ENCODE data around the gene BRICD5.

BRICD5 gene

DNA sequence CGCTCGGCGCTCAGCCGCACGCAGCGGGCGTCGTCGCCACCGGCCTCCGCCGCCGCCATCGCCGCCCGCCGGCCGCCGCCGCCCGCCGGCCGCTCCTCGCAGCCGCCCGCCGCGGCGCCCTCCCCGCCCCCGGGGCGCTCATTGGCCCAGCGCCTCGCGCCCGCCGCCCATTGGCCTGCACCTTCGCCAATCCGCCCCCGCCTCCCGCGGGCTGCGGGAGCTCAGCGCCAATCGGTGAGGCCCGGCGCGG is 4.0 kb upstream of the BRICD5 start, which contains the start of gene PGP:
Gene PGP (minus strand): TSS at position 122 of the 250 bp plus-strand sequence. CDS start 63 bp downstream, at position 59.
- TF ChIP-seq, protein P1, sequence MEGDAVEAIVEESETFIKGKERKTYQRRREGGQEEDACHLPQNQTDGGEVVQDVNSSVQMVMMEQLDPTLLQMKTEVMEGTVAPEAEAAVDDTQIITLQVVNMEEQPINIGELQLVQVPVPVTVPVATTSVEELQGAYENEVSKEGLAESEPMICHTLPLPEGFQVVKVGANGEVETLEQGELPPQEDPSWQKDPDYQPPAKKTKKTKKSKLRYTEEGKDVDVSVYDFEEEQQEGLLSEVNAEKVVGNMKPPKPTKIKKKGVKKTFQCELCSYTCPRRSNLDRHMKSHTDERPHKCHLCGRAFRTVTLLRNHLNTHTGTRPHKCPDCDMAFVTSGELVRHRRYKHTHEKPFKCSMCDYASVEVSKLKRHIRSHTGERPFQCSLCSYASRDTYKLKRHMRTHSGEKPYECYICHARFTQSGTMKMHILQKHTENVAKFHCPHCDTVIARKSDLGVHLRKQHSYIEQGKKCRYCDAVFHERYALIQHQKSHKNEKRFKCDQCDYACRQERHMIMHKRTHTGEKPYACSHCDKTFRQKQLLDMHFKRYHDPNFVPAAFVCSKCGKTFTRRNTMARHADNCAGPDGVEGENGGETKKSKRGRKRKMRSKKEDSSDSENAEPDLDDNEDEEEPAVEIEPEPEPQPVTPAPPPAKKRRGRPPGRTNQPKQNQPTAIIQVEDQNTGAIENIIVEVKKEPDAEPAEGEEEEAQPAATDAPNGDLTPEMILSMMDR (IDR thresholded peaks at IDR 0.05; ENCODE audit: low read depth, low read length) = no peak
- H3K9me3 ChIP-seq (ENCODE audit: severe bottlenecking) = no peaks in the 10 kb centered on the region
- DNase-seq = no peak
- H3K27me3 ChIP-seq (ENCODE audit: insufficient read depth, low read depth, severe bottlenecking) = no peaks in the 10 kb centered on the region
- peak within 1 kb of the TSS; percentile 96 for H3K27ac ChIP-seq
- H3K36me3 ChIP-seq = peaks cover 33% of the 10 kb centered on the region
- peak within 1 kb of the TSS; percentile 77 for H3K4me3 ChIP-seq (ENCODE audit: low read depth, low read length)

DNA sequence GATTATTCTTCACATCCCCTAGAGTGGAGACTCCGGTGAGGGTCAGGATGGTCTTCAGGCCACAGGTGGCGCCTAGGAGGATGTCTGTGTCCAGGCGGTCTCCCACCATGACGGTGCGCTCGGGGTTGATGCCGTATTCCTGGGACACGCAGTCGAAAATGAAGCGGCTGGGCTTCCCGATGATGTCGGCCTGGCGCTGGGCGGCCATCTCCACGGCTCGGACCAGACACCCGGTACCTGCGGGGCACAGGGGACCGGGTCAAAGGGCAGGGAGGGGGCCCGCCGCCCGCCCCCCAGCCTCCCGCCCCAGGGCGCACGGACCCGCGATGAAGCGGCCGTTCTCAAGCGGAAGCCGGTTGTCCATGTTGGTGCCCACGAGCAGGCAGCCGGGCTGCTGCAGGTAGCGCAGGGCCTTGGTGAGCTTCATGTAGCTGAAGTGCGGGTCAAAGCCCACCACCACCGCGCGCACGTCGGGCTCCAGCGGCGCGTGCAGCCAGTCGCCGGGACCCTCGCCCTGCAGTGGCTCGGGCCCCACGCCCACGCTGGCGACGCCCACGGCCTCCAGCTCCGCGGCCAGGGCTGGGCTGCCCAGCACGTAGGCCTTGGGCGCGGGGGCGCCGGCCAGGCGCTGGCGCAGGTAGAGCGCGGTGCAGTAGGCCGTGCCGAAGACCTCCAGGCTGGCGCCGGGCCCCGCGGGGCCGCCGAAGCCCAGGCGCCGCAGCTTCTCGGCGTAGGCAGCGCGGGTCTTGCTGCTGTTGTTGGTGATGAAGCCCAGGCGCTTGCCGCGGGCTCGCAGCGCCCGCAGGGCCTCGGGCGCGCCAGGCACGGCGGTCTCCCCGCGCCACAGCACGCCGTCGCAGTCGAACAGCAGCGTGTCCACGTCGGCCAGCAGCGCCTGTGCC is 3.4 kb upstream of the BRICD5 start:
- Histone ChIP-seq H3K9me3 (ENCODE audit: severe bottlenecking) (no peaks in the 10 kb centered on the region), H3K4me3 (ENCODE audit: low read depth, low read length) (peak overlapping the region; percentile 73), H3K27ac (peak overlapping the region; percentile 93), H3K36me3 (peaks cover 39% of the 10 kb centered on the region), H3K27me3 (ENCODE audit: insufficient read depth, low read depth, severe bottlenecking) (no peaks in the 10 kb centered on the region)
- DNase-seq = no peak
- TF ChIP-seq, protein P1 (IDR thresholded peaks at IDR 0.05; ENCODE audit: low read depth, low read length) = 0 out of 2 replicates have a peak, but pooled peaks have one; percentile 5

DNA sequence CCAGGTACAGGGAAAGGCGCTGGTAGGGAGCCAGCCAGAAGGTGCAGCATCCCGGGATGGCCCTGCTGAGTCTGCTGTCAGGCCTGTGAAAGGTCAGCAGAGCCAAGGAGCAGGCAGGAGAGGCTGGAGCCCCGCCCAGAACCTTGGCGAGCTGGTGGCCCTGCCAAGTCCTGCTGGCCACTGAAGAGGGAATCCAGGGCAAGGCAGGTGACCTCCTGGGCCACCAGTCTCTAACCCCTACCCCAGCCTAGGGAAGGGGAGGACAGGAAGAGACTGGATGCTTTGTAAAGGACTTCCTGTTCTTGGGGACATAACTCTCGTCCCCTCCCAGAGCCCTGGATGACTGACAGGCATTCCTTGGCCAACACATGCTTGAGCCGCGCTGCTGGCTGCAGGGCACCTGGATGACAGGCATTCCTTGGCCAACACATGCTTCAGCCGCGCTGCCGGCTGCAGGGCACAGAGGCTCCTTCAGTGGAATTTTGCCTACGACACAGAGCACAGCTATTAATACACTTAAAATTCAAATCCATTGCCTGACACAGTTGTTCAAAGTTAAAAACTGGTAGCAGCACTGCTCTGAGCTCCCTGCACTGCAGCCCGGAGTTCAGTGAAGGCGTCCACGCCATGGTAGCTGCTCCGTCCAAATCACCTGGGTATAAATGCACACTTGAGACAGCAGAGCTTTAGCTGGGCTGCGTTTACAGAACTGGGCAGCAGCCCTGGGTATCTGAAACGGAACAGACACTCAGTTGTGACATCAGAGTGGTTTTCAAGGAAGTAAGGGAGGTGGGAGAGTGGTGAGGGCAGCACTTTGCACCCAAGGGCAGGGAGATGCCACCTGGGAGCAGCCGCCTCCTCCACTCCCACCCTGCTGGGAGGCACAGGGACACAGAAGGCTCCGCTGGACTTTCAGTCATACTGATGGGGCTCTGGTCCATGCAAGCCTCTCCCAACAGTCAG is 2.0 kb upstream of the BRICD5 start:
- H3K27me3 ChIP-seq (ENCODE audit: insufficient read depth, low read depth, severe bottlenecking) = no peaks in the 10 kb centered on the region
- peaks cover 53% of the 10 kb centered on the region for H3K36me3 ChIP-seq

DNA sequence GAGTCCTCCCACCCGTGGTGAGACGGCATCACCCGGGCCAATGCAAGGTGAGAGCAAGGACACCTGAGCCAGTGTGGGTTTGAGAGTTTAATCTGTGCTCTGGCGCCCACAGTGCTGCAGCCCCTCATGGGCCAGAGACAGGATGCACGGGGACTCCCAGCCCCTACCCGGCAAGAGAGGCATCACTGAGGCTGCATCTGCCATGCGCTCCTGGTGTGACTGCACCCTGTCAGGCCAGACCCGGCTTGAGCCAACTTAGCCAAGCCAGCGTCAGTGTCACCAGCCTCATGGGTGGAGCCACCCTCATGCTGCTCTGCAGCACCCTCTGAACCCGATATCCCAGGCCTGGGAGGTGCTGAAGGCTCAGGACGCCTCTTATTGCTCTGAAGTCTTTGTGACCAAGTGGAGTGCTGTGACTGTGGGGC is 1.3 kb upstream of the BRICD5 start:
- Histone ChIP-seq H3K9me3 (ENCODE audit: severe bottlenecking) (no peaks in the 10 kb centered on the region), H3K27ac (peak overlapping the region; percentile 93), H3K4me3 (ENCODE audit: low read depth, low read length) (no peak overlapping the region), H3K36me3 (peaks cover 60% of the 10 kb centered on the region), H3K27me3 (ENCODE audit: insufficient read depth, low read depth, severe bottlenecking) (no peaks in the 10 kb centered on the region)
- DNase-seq = no peak
- TF ChIP-seq, protein P1 (IDR thresholded peaks at IDR 0.05; ENCODE audit: low read depth, low read length) = no peak

More for the DNA sequence above, 2.0 kb upstream of the BRICD5 start:
- Histone ChIP-seq H3K9me3 (ENCODE audit: severe bottlenecking) (no peaks in the 10 kb centered on the region), H3K27ac (peak overlapping the region; percentile 93), H3K4me3 (ENCODE audit: low read depth, low read length) (peak overlapping the region; percentile 73)
- TF ChIP-seq, protein P1 (IDR thresholded peaks at IDR 0.05; ENCODE audit: low read depth, low read length) = no peak
- DNase-seq = no peak

DNA sequence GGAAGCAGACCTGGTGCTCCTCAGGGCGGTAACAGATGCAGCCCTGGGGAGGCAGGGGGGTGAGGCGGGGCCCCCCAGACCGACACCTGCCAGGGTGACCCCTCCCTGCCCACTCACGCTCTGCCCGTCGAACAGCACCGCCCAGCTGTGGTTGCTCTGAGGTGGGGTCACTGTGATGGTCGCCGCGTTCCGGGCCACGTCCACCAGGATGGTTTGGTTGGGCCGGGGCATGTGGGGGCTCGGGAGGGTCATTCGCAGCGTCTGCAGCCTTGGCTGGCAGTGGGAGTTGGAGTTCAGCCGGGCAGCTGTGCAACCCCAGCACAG is 692 bp downstream of the BRICD5 start:
- Histone ChIP-seq H3K36me3 (peaks cover 68% of the 10 kb centered on the region), H3K9me3 (ENCODE audit: severe bottlenecking) (no peaks in the 10 kb centered on the region), H3K27me3 (ENCODE audit: insufficient read depth, low read depth, severe bottlenecking) (no peaks in the 10 kb centered on the region), H3K4me3 (ENCODE audit: low read depth, low read length) (no peak overlapping the region), H3K27ac (peak overlapping the region; percentile 93)
- DNase-seq = no peak
- TF ChIP-seq, protein P1 (IDR thresholded peaks at IDR 0.05; ENCODE audit: low read depth, low read length) = no peak
